HG03432 (cell line): Measurements from ENCODE around the gene COQ10A.
"Not testable (repeated sequence)": the region's sequence is repeated elsewhere in the genome, so short reads cannot be mapped to it uniquely, and the experiment has no call there.

Experiments used
- ATAC-seq: cut with Tn5 transposase; IDR thresholded peaks from one replicate; pipeline ENCODE4 v1.9.1; 2021; ENCODE audit warnings: mild to moderate bottlenecking, moderate library complexity; ENCODE audit not compliant: unreplicated experiment

The COQ10A gene

GRCh38 chr12:56242986-56243385 is 23.8 kb upstream of the COQ10A start:
- ATAC-seq, result no peak

GRCh38 chr12:56243731-56244181 is 23.0 kb upstream of the COQ10A start:
- no peak for ATAC-seq

GRCh38 chr12:56244494-56244893 is 22.2 kb upstream of the COQ10A start:
- ATAC-seq, result no peak

GRCh38 chr12:56247923-56248322 is 18.8 kb upstream of the COQ10A start:
- ATAC-seq, result no peak

- ATAC-seq, result no peak
Observed at GRCh38 chr12:56248711-56249110, 18.0 kb upstream of the COQ10A start.

- ATAC-seq, result no peak
Observed at GRCh38 chr12:56252649-56253048, 14.1 kb upstream of the COQ10A start.

- no peak for ATAC-seq
Observed at GRCh38 chr12:56253091-56253490, 13.7 kb upstream of the COQ10A start.

GRCh38 chr12:56255671-56256070 is 11.1 kb upstream of the COQ10A start:
- ATAC-seq, result no peak

GRCh38 chr12:56256326-56256960 is 10.3 kb upstream of the COQ10A start:
- ATAC-seq, result no peak

GRCh38 chr12:56257071-56257470 is 9.7 kb upstream of the COQ10A start:
- no peak for ATAC-seq

- ATAC-seq, result peak; percentile 20
Observed at GRCh38 chr12:56257491-56258067, 9.2 kb upstream of the COQ10A start.

- ATAC-seq, result peak; percentile 92
Observed at GRCh38 chr12:56258068-56258819, 8.5 kb upstream of the COQ10A start, which contains the start of gene ANKRD52. Gene ANKRD52 (minus strand): TSS chr12:56258384. CDS start chr12:56258269, 115 bp downstream.

- no peak for ATAC-seq
Observed at GRCh38 chr12:56258820-56259183, 7.9 kb upstream of the COQ10A start.

GRCh38 chr12:56260380-56260779 is 6.4 kb upstream of the COQ10A start:
- no peak for ATAC-seq

GRCh38 chr12:56260921-56261320 is 5.8 kb upstream of the COQ10A start:
- ATAC-seq, result no peak

- no peak for ATAC-seq
Observed at GRCh38 chr12:56261503-56262232, 5.1 kb upstream of the COQ10A start.

- not testable (repeated sequence) for ATAC-seq
Observed at GRCh38 chr12:56262955-56263354, 3.8 kb upstream of the COQ10A start.

- ATAC-seq, result not testable (repeated sequence)
Observed at GRCh38 chr12:56266068-56266692, 562 bp upstream of the COQ10A start.

- ATAC-seq, result peak; percentile 19
Observed at GRCh38 chr12:56267443-56268071, 815 bp downstream of the COQ10A start.

GRCh38 chr12:56271031-56271430 is 4.3 kb downstream of the COQ10A start:
- ATAC-seq, result no peak
